HT-29 (cell line): ENCODE measurements around the gene KRT8. TPM values are rescaled to one million over a fixed set of nuclear protein-coding genes. Genes with fewer than 3 reads are reported as not detected.
A peak's percentile ranks its signal among the peaks of the same experiment; 100 is the strongest.

Experiments used
- DNase-seq: peaks from one replicate; pipeline ENCODE4 v3.0.0-alpha.2; 2015; ENCODE audit warnings: low spot score
- total RNA-seq: library from RNA; depleted of rRNA; stranded (reverse); fragments of >200 nt; shearing (Covaris generic); gene quantifications from 2 replicates; pipeline ENCODE4 v1.2.3, GENCODE V29; 2014

Gene KRT8
- total RNA-seq, 1 experiment from 2014 or later = 5,686 TPM

- peak; percentile 98 for DNase-seq
Measured at GRCh38 chr12:52925717-52926595, 21.1 kb upstream of the KRT8 start.

- peak; percentile 79 for DNase-seq
Measured at GRCh38 chr12:52924764-52925716, 20.2 kb upstream of the KRT8 start.

GRCh38 chr12:52921488-52922165 is 16.8 kb upstream of the KRT8 start:
- DNase-seq = peak; percentile 0

GRCh38 chr12:52920937-52921336 is 16.1 kb upstream of the KRT8 start:
- peak; percentile 47 for DNase-seq

GRCh38 chr12:52918784-52919183 is 13.9 kb upstream of the KRT8 start:
- peak; percentile 0 for DNase-seq

- DNase-seq = peak; percentile 0
Measured at GRCh38 chr12:52918351-52918750, 13.5 kb upstream of the KRT8 start.

GRCh38 chr12:52917800-52918199 is 12.9 kb upstream of the KRT8 start:
- DNase-seq = no peak

GRCh38 chr12:52916216-52916615 is 11.3 kb upstream of the KRT8 start:
- peak; percentile 33 for DNase-seq

GRCh38 chr12:52915637-52916036 is 10.8 kb upstream of the KRT8 start:
- DNase-seq = peak; percentile 3

GRCh38 chr12:52914576-52915121 is 9.8 kb upstream of the KRT8 start:
- peak; percentile 4 for DNase-seq

- peak; percentile 87 for DNase-seq
Measured at GRCh38 chr12:52913431-52913821, 8.6 kb upstream of the KRT8 start.

GRCh38 chr12:52912711-52913430 is 8.0 kb upstream of the KRT8 start:
- DNase-seq = peak; percentile 96

- no peak for DNase-seq
Measured at GRCh38 chr12:52910248-52910883, 5.5 kb upstream of the KRT8 start.

- no peak for DNase-seq
Measured at GRCh38 chr12:52909796-52910195, 4.9 kb upstream of the KRT8 start.

- no peak for DNase-seq
Measured at GRCh38 chr12:52909331-52909730, 4.5 kb upstream of the KRT8 start.

- peak; percentile 98 for DNase-seq
Measured at GRCh38 chr12:52907092-52907810, 2.4 kb upstream of the KRT8 start.

GRCh38 chr12:52906191-52906601 is 1.3 kb upstream of the KRT8 start:
- DNase-seq = peak; percentile 69

GRCh38 chr12:52903855-52904508 is 894 bp downstream of the KRT8 start:
- peak; percentile 76 for DNase-seq

- DNase-seq = peak; percentile 76
Measured at GRCh38 chr12:52903285-52903854, 1.5 kb downstream of the KRT8 start.
